Left lung (tissue), 10 donors: ENCODE results near the gene FOXRED2. TPM values are rescaled to one million over a fixed set of nuclear protein-coding genes. Genes with fewer than 3 reads are reported as not detected.
A peak's percentile ranks its signal among the peaks of the same experiment; 100 is the strongest.

Source experiments
- ATAC-seq: fragments of 200-7000 bp; cut with Tn5 transposase; one replicate; pipeline ENCODE4 v1.9.1; 2020; ENCODE audit warnings: moderate library complexity
- DNase-seq, 4 donors: peaks; one replicate each; pipeline ENCODE4 v3.0.0-alpha.2; 2013 to 2020
- H3K27ac ChIP-seq, 2 donors: fragments of 200-600 bp; sonication (generic) in 1 of 2; one replicate each; pipeline versions ENCODE4 v1.5.0 to v1.8.0; 2020 to 2021
- H3K27me3 ChIP-seq, 2 donors: fragments of 200-600 bp; sonication (generic) in 1 of 2; one replicate each; pipeline versions ENCODE4 v1.5.0 to v1.8.0; 2020 to 2021
- H3K36me3 ChIP-seq, 2 donors: fragments of 200-600 bp; sonication (generic) in 1 of 2; one replicate each; pipeline versions ENCODE4 v1.5.0 to v1.8.0; 2020 to 2021
- H3K4me1 ChIP-seq, 2 donors: fragments of 200-600 bp; one replicate each; pipeline ENCODE4 v1.8.0; 2021
- H3K4me3 ChIP-seq, 2 donors: fragments of 200-600 bp; sonication (generic) in 1 of 2; one replicate each; pipeline versions ENCODE4 v1.5.0 to v1.8.0; 2020 to 2021; ENCODE audit warnings: mild to moderate bottlenecking in 1 of 2
- H3K9me3 ChIP-seq, 2 donors: fragments of 200-600 bp; sonication (generic) in 1 of 2; one replicate each; pipeline versions ENCODE4 v1.5.0 to v1.8.0; 2020 to 2021
- intact Hi-C, 2 donors: fragments of 100-400 bp; cut with DNase I; formaldehyde crosslinking; loops; one replicate each; pipeline versions ENCODE4 v1.11.2 to v1.14.2; 2022
- polyA plus RNA-seq, 6 donors: library from polyadenylated mRNA; unstranded; fragments of 120-200 nt; gene quantifications; one replicate each; pipeline ENCODE4 v1.2.1, GENCODE V29; 2013; ENCODE audit not compliant: insufficient read length in 6 of 6
- total RNA-seq, 2 donors: library from RNA; stranded (reverse); fragmentation: NEBNext Ultra II Directional; extraction: Animal tissue kit (Norgen Biotek cat#: 25700); gene quantifications; one replicate each; pipeline ENCODE4 v1.2.1, GENCODE V29; 2021
- TF ChIP-seq, protein P1 (sequence below), 2 donors: fragments of 200-600 bp; sonication (generic) in 1 of 2; IDR thresholded peaks; one replicate each; pipeline versions ENCODE4 v1.5.0 to v1.8.0; 2021; ENCODE audit warnings: antibody characterized with exemption in 2 of 2
- donor health status: DM: no; HTN: yes; CAD: no.
- donor health status: DM: no; HTN: no; CAD: no.

The FOXRED2 gene
- total and polyA plus RNA-seq, 8 donors = 17.2 to 25.0 (median 21.6) TPM

DNA sequence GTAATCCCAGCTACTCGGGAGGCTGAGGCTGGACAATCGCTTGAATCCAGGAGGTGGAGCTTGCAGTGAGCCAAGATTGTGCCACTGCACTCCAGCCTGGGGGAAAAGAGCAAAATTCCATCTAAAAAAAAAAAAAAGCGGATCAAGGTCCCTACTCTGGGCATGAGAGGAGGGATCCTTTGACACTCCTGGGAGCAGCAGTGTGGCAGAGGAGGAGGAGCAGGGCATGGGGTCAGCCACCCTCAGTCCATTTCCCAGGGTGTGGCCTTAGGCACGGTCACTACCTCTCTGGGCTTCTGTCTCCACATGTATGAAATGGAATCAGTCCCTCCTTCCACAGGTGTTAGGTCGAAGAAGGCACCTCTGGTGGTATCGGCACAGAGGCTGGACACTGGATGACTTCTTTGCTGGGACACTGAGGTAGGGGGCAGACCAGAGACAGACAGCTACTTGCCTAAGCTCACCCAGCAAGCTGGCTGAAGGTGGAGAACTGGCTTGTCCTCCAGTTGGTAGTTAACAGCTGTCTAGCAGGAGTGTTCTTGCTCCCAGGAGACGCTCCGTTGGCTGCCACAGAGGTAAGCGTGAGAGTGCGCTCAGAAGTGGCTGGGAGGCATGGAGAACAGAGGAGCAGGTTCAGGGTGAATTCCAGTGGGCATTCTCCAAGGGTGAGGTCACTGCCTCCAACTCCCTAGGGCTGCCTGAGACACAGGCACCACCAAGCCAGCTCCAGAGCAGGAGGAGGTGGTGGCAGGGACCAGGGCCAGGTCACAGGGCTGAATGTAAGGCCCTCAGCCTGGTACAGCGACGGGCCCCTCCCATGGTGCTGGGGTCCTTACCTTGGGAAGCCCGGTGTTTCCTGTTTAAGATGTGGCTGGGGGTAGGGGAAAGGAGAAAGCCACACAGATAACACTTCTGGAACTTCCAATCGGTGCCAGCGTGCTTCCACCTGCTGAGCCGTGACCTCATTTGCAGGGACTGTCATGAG is 44.9 kb downstream of the FOXRED2 start:
- intact Hi-C loops = loop anchor here (10.0 kb wide), 1 partner anchor 137 kb away; no protein-coding TSS in a partner anchor
- DNase-seq = peak in 3 of 4 donors; percentile 36 to 87 (median 80)
- peak overlapping the region; percentile 77 to 86 for H3K27ac ChIP-seq

DNA sequence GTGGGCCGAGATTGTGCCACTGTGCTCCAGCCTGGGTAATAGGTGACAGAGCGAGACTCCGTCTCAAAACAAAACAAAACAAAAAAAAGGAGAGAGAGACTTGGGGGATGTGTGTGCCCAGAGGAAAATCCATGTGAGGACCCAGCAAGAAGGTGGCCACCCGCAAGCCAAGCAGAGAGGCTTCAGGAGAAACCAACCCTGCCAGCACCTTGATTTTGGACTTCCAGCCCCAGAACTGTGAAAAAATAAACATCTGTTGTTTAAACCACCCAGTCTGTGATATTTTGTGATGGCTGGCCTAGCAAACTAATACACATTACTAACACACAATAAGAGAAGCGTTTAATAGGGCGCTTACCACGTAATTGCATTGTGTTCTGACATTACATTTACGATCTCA is 46.6 kb downstream of the FOXRED2 start:
- Histone ChIP-seq H3K4me1 (peaks cover 25 to 59% of the 10 kb centered on the region in 2 donors), H3K27me3 (no peaks in the 10 kb centered on the region), H3K36me3 (no peaks in the 10 kb centered on the region), H3K9me3 (no peaks in the 10 kb centered on the region), H3K27ac (no peak overlapping the region), H3K4me3 (no peak overlapping the region)
- no peak for ATAC-seq
- no peak for DNase-seq
- intact Hi-C loops = loop anchor here (10.0 kb wide), 1 partner anchor 135 kb away; no protein-coding TSS in a partner anchor
- TF ChIP-seq, protein P1, sequence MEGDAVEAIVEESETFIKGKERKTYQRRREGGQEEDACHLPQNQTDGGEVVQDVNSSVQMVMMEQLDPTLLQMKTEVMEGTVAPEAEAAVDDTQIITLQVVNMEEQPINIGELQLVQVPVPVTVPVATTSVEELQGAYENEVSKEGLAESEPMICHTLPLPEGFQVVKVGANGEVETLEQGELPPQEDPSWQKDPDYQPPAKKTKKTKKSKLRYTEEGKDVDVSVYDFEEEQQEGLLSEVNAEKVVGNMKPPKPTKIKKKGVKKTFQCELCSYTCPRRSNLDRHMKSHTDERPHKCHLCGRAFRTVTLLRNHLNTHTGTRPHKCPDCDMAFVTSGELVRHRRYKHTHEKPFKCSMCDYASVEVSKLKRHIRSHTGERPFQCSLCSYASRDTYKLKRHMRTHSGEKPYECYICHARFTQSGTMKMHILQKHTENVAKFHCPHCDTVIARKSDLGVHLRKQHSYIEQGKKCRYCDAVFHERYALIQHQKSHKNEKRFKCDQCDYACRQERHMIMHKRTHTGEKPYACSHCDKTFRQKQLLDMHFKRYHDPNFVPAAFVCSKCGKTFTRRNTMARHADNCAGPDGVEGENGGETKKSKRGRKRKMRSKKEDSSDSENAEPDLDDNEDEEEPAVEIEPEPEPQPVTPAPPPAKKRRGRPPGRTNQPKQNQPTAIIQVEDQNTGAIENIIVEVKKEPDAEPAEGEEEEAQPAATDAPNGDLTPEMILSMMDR (IDR thresholded peaks at IDR 0.05) = no peak

More for the DNA sequence above, 44.9 kb downstream of the FOXRED2 start:
- TF ChIP-seq, protein P1 (IDR thresholded peaks at IDR 0.05) = no peak
- Histone ChIP-seq H3K4me3 (no peak overlapping the region), H3K9me3 (no peaks in the 10 kb centered on the region), H3K36me3 (peaks cover 0 to 2% of the 10 kb centered on the region in 2 donors), H3K27me3 (no peaks in the 10 kb centered on the region), H3K4me1 (peaks cover 33 to 60% of the 10 kb centered on the region in 2 donors)
- peak; percentile 78 for ATAC-seq

DNA sequence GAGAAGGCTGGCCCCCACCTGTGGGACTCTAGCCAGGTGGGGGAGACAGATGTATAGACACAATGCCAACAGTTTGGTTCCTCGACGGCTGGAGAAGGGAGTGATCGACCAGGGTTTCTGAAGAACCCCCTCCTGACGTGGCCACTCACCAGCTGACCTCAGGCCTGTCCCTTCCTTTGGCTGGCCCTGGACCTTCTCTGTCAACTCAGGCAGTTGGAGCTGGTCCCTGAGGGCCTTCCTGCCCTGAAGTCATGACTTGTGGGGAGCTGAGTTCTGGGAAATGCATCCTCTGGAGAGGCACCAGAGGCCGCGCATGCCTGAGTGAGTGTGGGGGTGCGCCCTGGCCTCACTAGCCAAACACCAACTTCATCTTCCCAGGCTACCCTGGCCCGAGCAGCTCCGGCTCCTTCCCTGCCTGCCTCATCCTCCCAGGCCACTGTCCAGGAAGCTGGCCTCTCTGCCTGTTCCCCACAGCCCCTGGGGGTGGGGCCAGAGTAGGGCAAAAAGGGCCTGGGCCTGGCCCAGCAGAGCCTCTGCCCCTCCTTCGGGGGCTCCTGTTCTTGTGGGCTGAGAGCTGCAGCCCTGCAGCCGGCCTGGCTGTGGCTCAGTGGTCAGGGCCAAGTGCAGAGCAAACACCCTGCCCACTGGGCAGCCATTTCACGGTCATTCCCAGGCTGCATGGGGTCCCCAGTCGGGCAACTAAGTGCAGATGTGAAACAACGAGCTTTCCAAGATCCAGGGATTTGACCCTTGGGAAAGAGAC is 49.0 kb downstream of the FOXRED2 start:
- ATAC-seq = no peak
- no peak overlapping the region for H3K4me3 ChIP-seq
- H3K4me1 ChIP-seq = peaks cover 21 to 62% of the 10 kb centered on the region in 2 donors
- H3K27me3 ChIP-seq = no peaks in the 10 kb centered on the region
- H3K36me3 ChIP-seq = no peaks in the 10 kb centered on the region
- TF ChIP-seq, protein P1 (IDR thresholded peaks at IDR 0.05) = no peak
- intact Hi-C loops = no loop called here
- DNase-seq = peak in 1 of 4 donors; percentile 52
- no peaks in the 10 kb centered on the region for H3K9me3 ChIP-seq
- H3K27ac ChIP-seq = peak overlapping the region; percentile 72 to 94

DNA sequence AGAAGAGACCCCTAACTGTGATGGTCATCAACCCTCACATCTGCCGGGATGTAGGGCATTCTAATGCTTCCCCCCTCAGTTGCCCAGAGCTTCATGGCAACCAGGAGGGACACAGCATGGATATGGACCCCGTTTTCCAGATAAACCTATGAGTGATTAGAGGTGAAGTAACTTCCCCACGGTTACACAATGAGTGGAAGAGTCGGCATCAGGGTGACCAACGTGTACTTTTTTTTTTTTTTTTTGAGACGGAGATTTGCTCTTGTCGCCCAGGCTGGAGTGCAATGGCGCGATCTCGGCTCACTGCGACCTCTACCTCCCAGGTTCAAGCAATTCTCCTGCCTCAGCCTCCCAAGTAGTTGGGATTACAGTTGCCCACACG is 50.4 kb downstream of the FOXRED2 start:
- DNase-seq = no peak
- Histone ChIP-seq H3K4me1 (peaks cover 19 to 68% of the 10 kb centered on the region in 2 donors), H3K36me3 (no peaks in the 10 kb centered on the region), H3K27ac (peak overlapping the region; percentile 10 to 94), H3K27me3 (no peaks in the 10 kb centered on the region), H3K9me3 (no peaks in the 10 kb centered on the region), H3K4me3 (no peak overlapping the region)
- TF ChIP-seq, protein P1 (IDR thresholded peaks at IDR 0.05) = no peak
- intact Hi-C loops = no loop called here
- ATAC-seq = no peak
